Muscle of leg (tissue), 11 donors: Measurements from ENCODE around the gene ART4. TPM values are rescaled to one million over a fixed set of nuclear protein-coding genes. Genes with fewer than 3 reads are reported as not detected.

Source experiments
- DNase-seq: peaks from one replicate; pipeline ENCODE4 v3.0.0; 2013
- H3K27ac ChIP-seq: one replicate; pipeline ENCODE4 v1.5.1; 2013; ENCODE audit warnings: mild to moderate bottlenecking, low read length, control low read depth
- H3K27me3 ChIP-seq: one replicate; pipeline ENCODE4 v1.6.1; 2013; ENCODE audit warnings: low read length; ENCODE audit not compliant: control insufficient read depth, insufficient read depth
- H3K36me3 ChIP-seq: one replicate; pipeline ENCODE4 v1.6.1; 2013; ENCODE audit warnings: low read length; ENCODE audit not compliant: control insufficient read depth, insufficient read depth
- H3K4me1 ChIP-seq: one replicate; pipeline ENCODE4 v1.6.1; 2013; ENCODE audit warnings: low read length; ENCODE audit not compliant: control insufficient read depth, insufficient read depth
- H3K4me3 ChIP-seq: one replicate; pipeline ENCODE4 v1.5.1; 2013; ENCODE audit warnings: low read length, control low read depth
- H3K9me3 ChIP-seq: replicated peaks from 2 replicates; pipeline ENCODE4 v1.6.1; 2013; ENCODE audit warnings: low read depth, low read length; ENCODE audit not compliant: control insufficient read depth
- WGBS: methylation state at CpG from one replicate; pipeline ENCODE4 v1.1.5; 2013; ENCODE audit warnings: missing lambda C conversion rate; ENCODE audit not compliant: insufficient coverage; 5-methylcytosine and 5-hydroxymethylcytosine counted together
- polyA plus RNA-seq, 8 donors: library from polyadenylated mRNA; unstranded; fragments of 120-200 nt; gene quantifications; one replicate each; pipeline versions ENCODE4 v1.2.1 to v1.2.3, GENCODE V29; 2013; ENCODE audit warnings: inconsistent platforms in 1 of 8, low replicate concordance in 1 of 8; ENCODE audit not compliant: insufficient read length in 8 of 8, insufficient read depth in 1 of 8
- total RNA-seq: library from RNA; stranded (reverse); fragments of 120-200 nt; gene quantifications from one replicate; pipeline ENCODE4 v1.2.4, GENCODE V29; 2013

The ART4 gene
- total and polyA plus RNA-seq, 9 donors, result 0.05 to 0.51 (median 0.12) TPM

DNA sequence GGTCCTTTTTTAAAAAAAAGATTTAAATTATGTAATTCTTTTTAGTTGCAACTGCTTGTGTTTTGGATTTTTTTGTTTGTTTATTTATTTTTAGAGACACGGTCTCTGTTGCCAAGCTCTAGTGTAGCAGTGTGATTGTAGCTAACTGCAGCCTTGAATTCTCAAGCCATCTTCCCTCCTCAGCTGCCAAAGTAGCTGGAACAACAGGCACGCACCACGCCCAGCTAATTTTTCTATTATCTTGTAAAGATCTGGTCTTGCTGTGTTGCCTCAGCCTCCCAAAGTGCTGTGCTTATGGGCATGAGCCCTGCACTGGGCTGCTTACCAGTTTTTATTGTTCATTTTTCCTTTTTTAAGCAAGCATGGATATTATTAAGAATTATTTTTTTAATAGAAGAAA lies 10.6 kb upstream of the ART4 start:
- DNase-seq, result peak; percentile 93
- Histone ChIP-seq H3K4me1 (peaks cover 2% of the 10 kb centered on the region), H3K4me3 (no peak overlapping the region), H3K27ac (peak overlapping the region; percentile 52), H3K9me3 (no peaks in the 10 kb centered on the region), H3K27me3 (no peaks in the 10 kb centered on the region), H3K36me3 (no peaks in the 10 kb centered on the region)
- no CpG with 5 or more reads among the region's 3 CpGs for WGBS

DNA sequence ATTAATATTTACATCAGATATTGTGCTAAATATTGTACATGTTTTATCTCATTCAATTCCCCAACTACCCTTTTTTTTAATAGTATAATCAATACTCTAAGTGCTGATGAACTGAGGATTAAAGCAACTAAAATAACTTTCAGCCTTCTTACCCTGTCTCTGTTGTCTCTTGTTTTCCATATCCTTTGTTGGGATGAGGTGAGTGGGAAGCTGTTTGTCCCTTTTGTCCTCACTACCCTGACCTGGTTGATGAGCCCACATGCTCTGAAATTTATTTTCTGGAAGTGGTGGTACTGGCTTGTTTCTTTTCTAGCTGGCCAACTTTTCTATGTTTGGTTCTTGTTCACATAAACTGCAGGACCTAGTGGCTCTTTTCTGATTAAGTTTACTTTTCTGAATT lies 9.6 kb upstream of the ART4 start:
- H3K27me3 ChIP-seq, result no peaks in the 10 kb centered on the region
- peaks cover 2% of the 10 kb centered on the region for H3K4me1 ChIP-seq
- H3K9me3 ChIP-seq, result no peaks in the 10 kb centered on the region
- no peak overlapping the region for H3K4me3 ChIP-seq
- H3K36me3 ChIP-seq, result no peaks in the 10 kb centered on the region
- no peak for DNase-seq
- H3K27ac ChIP-seq, result no peak overlapping the region

DNA sequence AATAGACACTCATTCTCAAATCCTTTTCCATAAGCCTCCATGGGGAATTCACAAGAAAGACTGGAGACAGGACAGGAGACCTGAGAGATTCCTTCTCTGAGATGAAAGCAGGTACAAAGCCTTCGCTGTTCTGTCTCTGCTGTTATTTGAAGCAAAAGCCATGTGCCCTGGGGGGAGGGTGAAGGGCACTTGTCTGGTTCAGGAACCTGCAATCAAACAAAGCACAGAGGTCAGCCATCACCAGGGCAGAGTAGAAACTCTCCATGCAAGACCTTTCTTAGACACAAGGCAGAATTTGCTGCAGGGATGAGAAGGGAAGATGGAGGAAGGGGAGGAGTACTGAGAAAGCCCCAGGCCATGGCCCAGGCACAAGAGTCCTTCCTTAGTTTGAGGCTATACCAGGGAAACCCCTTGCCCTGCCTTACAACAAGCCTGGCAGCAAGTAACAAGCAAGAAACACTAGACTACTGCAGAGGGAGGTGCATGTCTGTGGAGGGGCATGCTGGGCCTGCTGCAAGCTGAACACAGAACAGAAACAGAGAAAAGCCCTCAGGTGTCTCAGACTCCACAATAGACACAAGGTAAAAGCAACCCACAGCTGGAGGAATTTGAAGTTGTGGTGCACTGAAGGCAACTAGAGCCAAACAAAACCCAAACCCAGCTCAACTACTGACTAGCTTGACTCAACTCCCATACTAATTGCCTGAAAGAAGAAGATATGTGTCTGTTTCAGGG lies 7.8 kb upstream of the ART4 start:
- H3K4me3 ChIP-seq, result no peak overlapping the region
- no peak overlapping the region for H3K27ac ChIP-seq
- no peaks in the 10 kb centered on the region for H3K27me3 ChIP-seq
- no peaks in the 10 kb centered on the region for H3K36me3 ChIP-seq
- no peaks in the 10 kb centered on the region for H3K9me3 ChIP-seq
- WGBS, result no CpG with 5 or more reads among the region's 1 CpG
- peaks cover 2% of the 10 kb centered on the region for H3K4me1 ChIP-seq
- DNase-seq, result no peak

DNA sequence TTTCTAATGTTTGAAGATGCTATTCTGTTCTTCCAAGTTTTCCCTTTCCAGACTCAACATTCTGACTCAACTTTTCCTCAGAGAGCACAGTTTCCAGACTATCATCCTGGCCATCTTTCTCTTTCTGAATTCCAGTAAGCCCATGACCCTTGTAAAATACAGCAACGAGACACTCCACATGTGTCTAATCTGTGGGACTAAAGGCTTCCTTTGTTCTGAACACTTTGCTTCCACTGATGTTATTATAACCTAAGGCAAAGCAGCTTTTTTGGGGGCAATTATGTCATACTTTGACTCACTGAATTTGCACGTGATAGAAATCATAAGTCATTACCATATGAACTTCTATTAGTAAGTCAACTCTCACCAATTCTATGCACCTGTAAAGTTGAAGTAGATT lies 6.3 kb upstream of the ART4 start:
- no CpG with 5 or more reads among the region's 2 CpGs for WGBS
- peak; percentile 96 for DNase-seq
- peak overlapping the region; percentile 62 for H3K27ac ChIP-seq

DNA sequence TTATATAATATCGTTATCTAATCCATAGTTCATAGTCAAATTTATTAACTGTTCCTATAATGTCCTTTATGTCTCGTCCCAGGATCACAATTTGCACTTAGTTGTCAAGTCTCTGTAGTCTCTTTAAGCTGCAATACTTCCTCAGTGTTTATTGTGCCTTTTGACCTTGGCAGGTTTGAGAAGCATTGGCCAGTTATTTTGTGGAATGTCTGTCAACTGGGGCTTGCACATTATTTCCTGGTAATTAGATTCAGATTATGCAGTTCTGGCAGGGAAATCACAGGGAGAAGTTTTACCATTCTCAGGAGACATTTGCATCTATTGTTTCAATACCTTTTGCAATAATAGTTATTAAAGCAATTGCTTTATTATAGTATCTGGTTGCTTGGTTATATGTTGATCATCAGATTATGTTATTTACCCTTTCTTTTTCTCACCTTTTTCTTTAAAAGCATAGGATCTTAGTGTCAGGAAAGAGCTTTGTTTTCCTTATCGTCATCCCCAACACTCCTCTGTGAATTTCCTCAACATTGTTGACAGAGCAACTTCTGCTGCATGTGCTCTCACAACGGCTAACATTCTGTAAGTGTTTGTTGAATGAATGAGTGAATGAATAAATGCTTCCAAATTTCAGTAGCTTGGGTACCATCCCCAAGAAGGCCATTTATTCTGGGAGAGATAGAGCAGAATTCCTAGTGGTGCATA lies 3.7 kb upstream of the ART4 start:
- WGBS, result no CpG with 5 or more reads among the region's 4 CpGs
- Histone ChIP-seq H3K27ac (no peak overlapping the region), H3K4me3 (no peak overlapping the region), H3K36me3 (no peaks in the 10 kb centered on the region), H3K27me3 (no peaks in the 10 kb centered on the region), H3K4me1 (no peaks in the 10 kb centered on the region), H3K9me3 (no peaks in the 10 kb centered on the region)
- peak; percentile 76 for DNase-seq

More for the DNA sequence above, 6.3 kb upstream of the ART4 start:
- Histone ChIP-seq H3K4me3 (no peak overlapping the region), H3K36me3 (no peaks in the 10 kb centered on the region), H3K9me3 (no peaks in the 10 kb centered on the region), H3K4me1 (peaks cover 2% of the 10 kb centered on the region), H3K27me3 (no peaks in the 10 kb centered on the region)

DNA sequence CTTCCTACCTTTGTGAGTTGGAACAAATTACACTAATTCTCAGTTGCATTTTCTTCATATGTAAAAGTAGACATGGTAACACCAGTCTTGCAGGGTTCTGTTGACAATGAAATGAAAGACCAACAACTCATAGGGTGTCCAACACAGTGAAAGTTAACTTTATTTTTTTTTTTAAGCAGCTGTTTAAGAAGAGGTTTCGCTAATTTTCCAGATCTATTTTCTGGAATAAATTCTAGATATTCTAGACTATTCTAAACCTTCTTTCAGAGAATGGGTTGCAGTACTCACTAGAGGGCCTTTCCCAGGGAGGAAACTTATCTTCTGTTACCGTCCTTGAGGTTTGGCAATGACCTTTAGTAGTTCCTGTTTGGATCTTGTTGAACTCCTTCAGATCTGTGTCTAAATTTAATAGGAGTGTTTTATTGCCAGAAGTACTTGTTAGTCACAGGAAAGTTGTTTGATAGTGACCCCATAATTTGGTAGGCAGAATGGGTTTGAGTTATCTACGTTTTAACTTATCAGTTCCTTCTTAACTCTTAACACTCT lies 2.8 kb upstream of the ART4 start:
- Histone ChIP-seq H3K9me3 (no peaks in the 10 kb centered on the region), H3K4me3 (no peak overlapping the region), H3K36me3 (no peaks in the 10 kb centered on the region), H3K27ac (no peak overlapping the region), H3K4me1 (peaks cover 4% of the 10 kb centered on the region), H3K27me3 (no peaks in the 10 kb centered on the region)
- WGBS, result no CpG with 5 or more reads among the region's 3 CpGs
- DNase-seq, result no peak

GRCh38 chr12:14845350-14845750 lies 2.0 kb upstream of the ART4 start:
- H3K4me1 ChIP-seq, result peaks cover 4% of the 10 kb centered on the region
- whole genome bisulfite sequencing, result 11% methylated on average over 1 of the region's 3 CpGs
- no peak overlapping the region for H3K4me3 ChIP-seq

GRCh38 chr12:14844401-14844800 lies 1.1 kb upstream of the ART4 start:
- DNase-seq, result no peak
- H3K9me3 ChIP-seq, result no peaks in the 10 kb centered on the region
- H3K36me3 ChIP-seq, result no peaks in the 10 kb centered on the region
- no peak overlapping the region for H3K27ac ChIP-seq
- H3K4me1 ChIP-seq, result peaks cover 4% of the 10 kb centered on the region
- H3K4me3 ChIP-seq, result no peak overlapping the region
- H3K27me3 ChIP-seq, result no peaks in the 10 kb centered on the region

More at GRCh38 chr12:14845350-14845750, 2.0 kb upstream of the ART4 start:
- peak; percentile 83 for DNase-seq
- Histone ChIP-seq H3K27ac (no peak overlapping the region), H3K9me3 (no peaks in the 10 kb centered on the region), H3K36me3 (no peaks in the 10 kb centered on the region), H3K27me3 (no peaks in the 10 kb centered on the region)

DNA sequence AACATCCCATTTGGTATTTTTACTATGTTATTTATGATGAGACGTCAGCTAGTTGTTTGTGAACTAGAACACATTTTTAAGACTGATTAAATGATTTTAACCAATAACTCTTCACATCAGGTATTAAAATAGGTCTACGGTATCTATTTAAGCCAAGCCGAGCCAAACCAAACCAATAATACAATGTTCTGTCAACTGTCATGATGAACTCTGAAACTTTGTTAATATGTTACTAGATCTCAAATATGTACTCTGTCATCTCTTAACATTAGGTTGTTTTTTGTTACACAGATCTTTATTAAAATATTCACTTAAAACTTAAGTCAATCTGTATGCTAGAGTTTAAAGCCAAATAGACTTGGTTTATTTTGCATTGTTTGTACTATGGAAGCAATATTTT lies 1.0 kb downstream of the ART4 start:
- H3K27ac ChIP-seq, result no peak overlapping the region
- H3K9me3 ChIP-seq, result no peaks in the 10 kb centered on the region
- DNase-seq, result no peak
- peaks cover 4% of the 10 kb centered on the region for H3K4me1 ChIP-seq
- WGBS, result no CpG with 5 or more reads among the region's 3 CpGs
- no peaks in the 10 kb centered on the region for H3K36me3 ChIP-seq
- H3K4me3 ChIP-seq, result no peak overlapping the region
- H3K27me3 ChIP-seq, result no peaks in the 10 kb centered on the region

- 61% methylated on average over 2 of the region's 3 CpGs for WGBS
- Histone ChIP-seq H3K27ac (no peak overlapping the region), H3K9me3 (no peaks in the 10 kb centered on the region), H3K27me3 (no peaks in the 10 kb centered on the region), H3K4me3 (no peak overlapping the region), H3K4me1 (peaks cover 4% of the 10 kb centered on the region), H3K36me3 (no peaks in the 10 kb centered on the region)
- no peak for DNase-seq
These were observed 1.6 kb downstream of the ART4 start for GRCh38 chr12:14841761-14842160.
